ENCODE measurements around the gene BPIFA1. TPM values are rescaled to one million over a fixed set of nuclear protein-coding genes. Genes with fewer than 3 reads are reported as not detected.

The BPIFA1 gene
- total RNA-seq, 1 donor from 2014 or later: not detected

DNA sequence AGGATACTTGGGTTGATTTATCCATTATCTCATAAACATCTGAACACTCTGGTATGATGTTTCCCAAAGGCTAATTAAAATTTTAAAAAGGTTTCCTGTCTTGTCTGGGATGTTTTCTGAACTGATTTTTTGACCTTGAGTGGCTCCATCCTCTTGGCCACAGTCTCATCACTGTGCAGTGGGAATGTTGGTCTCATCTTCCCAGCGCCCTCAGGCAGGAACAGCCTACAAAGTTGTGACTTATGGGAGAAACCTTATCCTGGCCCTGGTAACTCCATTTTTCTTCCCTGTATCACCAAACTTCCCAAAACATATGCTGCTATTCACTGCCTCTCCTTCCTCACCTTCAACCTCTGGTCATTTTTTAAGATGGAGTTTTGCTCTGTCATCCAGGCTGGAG, 25.4 kb upstream of the BPIFA1 start:
- H3K36me3 ChIP-seq (ENCODE audit: control insufficient read depth in 3 of 3, insufficient read depth in 3 of 3, low read length in 3 of 3): no peaks in the 10 kb centered on the region
- peaks cover 14 to 28% (median 24%) of the 10 kb centered on the region in 3 donors for H3K27me3 ChIP-seq (ENCODE audit: control insufficient read depth in 3 of 3, insufficient read depth in 3 of 3, low read length in 3 of 3)
- H3K9ac ChIP-seq (ENCODE audit: low read depth in 1 of 3, low read length in 3 of 3): no peak overlapping the region
- no peak overlapping the region for H3K27ac ChIP-seq (ENCODE audit: low read depth, low read length)
- no peaks in the 10 kb centered on the region for H3K9me3 ChIP-seq (ENCODE audit: control insufficient read depth in 3 of 3, low read length in 3 of 3)
- H3K4me1 ChIP-seq (ENCODE audit: control insufficient read depth in 3 of 3, insufficient read depth in 3 of 3, low read length in 3 of 3): no peaks in the 10 kb centered on the region
- H3K4me3 ChIP-seq (ENCODE audit: low read length in 3 of 3): no peak overlapping the region

DNA sequence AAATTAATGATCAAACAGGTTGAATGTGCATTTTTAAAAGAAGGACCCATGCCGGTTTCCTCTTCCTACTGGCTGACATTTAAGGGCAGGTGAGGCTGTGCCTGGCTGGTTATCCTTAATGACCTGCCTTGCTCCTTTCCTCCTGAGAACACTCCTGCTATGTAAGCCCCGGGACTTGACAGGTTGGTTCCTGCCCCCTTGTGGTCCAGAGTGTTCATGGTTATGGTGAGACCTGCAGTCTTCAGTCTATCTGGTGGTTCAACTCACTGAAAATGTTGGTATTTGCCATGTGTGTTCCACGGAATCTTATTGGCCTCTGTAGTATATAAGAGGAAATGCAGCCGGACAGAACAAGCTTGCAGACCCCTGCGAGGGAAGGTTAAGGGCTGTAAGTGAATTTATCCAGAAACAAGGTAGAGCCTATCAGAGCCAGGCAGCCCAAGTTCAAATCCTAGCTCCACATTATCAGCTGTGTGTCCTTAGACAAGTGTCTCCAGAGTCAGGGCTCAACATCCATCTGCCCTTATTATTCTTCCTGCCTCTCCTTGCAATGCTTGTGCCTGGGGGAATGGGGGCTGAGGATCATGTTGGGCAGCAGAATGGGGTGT, 23.9 kb upstream of the BPIFA1 start:
- Histone ChIP-seq H3K4me1 (ENCODE audit: control insufficient read depth in 3 of 3, insufficient read depth in 3 of 3, low read length in 3 of 3) (no peaks in the 10 kb centered on the region), H3K27me3 (ENCODE audit: control insufficient read depth in 3 of 3, insufficient read depth in 3 of 3, low read length in 3 of 3) (peaks cover 14 to 29% (median 28%) of the 10 kb centered on the region in 3 donors), H3K9me3 (ENCODE audit: control insufficient read depth in 3 of 3, low read length in 3 of 3) (no peaks in the 10 kb centered on the region), H3K27ac (ENCODE audit: low read depth, low read length) (no peak overlapping the region), H3K36me3 (ENCODE audit: control insufficient read depth in 3 of 3, insufficient read depth in 3 of 3, low read length in 3 of 3) (no peaks in the 10 kb centered on the region), H3K4me3 (ENCODE audit: low read length in 3 of 3) (no peak overlapping the region), H3K9ac (ENCODE audit: low read depth in 1 of 3, low read length in 3 of 3) (no peak overlapping the region)

DNA sequence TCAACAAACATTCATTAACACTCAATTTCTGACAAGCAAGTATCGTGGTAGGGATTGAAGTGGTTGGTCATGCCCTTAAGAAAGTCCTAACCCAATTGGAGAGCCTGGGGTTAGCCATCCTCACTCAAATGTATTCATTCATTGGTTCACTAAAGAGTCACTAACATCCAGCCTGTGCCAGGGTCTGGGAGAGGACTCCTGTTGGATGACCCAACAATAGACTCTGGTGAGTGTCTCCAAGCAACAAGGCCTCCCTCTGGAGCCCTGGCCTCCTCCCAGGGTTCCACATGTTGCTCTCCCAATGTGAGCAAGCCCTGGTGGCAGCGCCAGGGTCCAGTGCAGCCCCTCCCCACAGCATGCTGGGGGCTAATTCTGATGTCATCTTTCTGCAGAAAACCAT, 18.7 kb upstream of the BPIFA1 start, which contains the start of gene BPIFA3:
BPIFA3 (plus strand) TSS at position 301 of the 400 bp plus-strand sequence. CDS start 185 bp downstream, outside the sequence.
- H3K4me1 ChIP-seq (ENCODE audit: control insufficient read depth in 3 of 3, insufficient read depth in 3 of 3, low read length in 3 of 3): no peaks in the 10 kb centered on the region
- no peak within 1 kb of the TSS for H3K9ac ChIP-seq (ENCODE audit: low read depth in 1 of 3, low read length in 3 of 3)
- no peak within 1 kb of the TSS for H3K27ac ChIP-seq (ENCODE audit: low read depth, low read length)
- H3K4me3 ChIP-seq (ENCODE audit: low read length in 3 of 3): no peak within 1 kb of the TSS
- H3K27me3 ChIP-seq (ENCODE audit: control insufficient read depth in 3 of 3, insufficient read depth in 3 of 3, low read length in 3 of 3): peaks cover 9 to 31% (median 30%) of the 10 kb centered on the region in 3 donors
- no peaks in the 10 kb centered on the region for H3K36me3 ChIP-seq (ENCODE audit: control insufficient read depth in 3 of 3, insufficient read depth in 3 of 3, low read length in 3 of 3)
- H3K9me3 ChIP-seq (ENCODE audit: control insufficient read depth in 3 of 3, low read length in 3 of 3): no peaks in the 10 kb centered on the region

DNA sequence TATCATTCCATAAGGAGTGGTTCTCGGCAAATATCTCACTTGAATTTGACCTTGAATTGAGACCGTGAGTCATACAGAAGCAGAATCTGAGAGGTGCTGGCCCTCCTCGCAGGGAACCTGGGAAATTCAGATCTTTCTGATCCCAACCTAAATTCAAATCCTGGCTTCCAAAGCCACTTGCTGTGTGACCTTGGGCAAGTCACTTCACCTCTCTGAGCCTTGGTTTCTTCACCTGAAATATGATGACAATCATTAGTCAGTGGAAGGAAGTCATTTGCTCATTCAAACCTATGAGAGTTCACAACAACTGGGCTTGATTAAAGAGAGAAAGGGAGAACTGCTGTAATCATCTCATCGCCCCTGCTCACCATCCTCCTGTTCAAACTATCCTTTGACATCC, 11.4 kb upstream of the BPIFA1 start:
- no peak overlapping the region for H3K9ac ChIP-seq (ENCODE audit: low read depth in 1 of 3, low read length in 3 of 3)
- H3K27me3 ChIP-seq (ENCODE audit: control insufficient read depth in 3 of 3, insufficient read depth in 3 of 3, low read length in 3 of 3): peaks cover 4 to 25% (median 7%) of the 10 kb centered on the region in 3 donors
- no peaks in the 10 kb centered on the region for H3K9me3 ChIP-seq (ENCODE audit: control insufficient read depth in 3 of 3, low read length in 3 of 3)
- H3K27ac ChIP-seq (ENCODE audit: low read depth, low read length): no peak overlapping the region
- no peak overlapping the region for H3K4me3 ChIP-seq (ENCODE audit: low read length in 3 of 3)
- H3K36me3 ChIP-seq (ENCODE audit: control insufficient read depth in 3 of 3, insufficient read depth in 3 of 3, low read length in 3 of 3): no peaks in the 10 kb centered on the region
- H3K4me1 ChIP-seq (ENCODE audit: control insufficient read depth in 3 of 3, insufficient read depth in 3 of 3, low read length in 3 of 3): no peaks in the 10 kb centered on the region

DNA sequence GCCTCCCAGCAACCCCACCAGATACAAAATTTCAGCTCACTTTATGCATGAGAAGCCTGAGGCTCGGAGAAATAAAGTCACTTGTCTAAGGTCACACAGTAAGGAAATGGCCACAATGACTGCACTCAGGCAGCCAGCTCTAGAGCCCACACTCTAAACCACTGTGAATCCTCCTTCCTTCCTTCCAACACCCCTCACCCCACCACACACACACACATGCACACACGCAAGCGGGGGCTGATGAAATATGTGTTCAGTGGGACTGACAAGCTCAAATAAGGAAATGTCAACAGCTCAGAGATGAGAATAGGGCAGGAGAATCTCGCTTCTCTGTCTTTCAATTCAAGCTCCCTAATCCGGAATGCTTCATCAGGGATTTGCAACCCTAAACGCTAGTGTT, 6.0 kb upstream of the BPIFA1 start:
- H3K27me3 ChIP-seq (ENCODE audit: control insufficient read depth in 3 of 3, insufficient read depth in 3 of 3, low read length in 3 of 3): peaks cover 13 to 42% (median 33%) of the 10 kb centered on the region in 3 donors
- no peak overlapping the region for H3K27ac ChIP-seq (ENCODE audit: low read depth, low read length)
- no peaks in the 10 kb centered on the region for H3K9me3 ChIP-seq (ENCODE audit: control insufficient read depth in 3 of 3, low read length in 3 of 3)
- H3K9ac ChIP-seq (ENCODE audit: low read depth in 1 of 3, low read length in 3 of 3): no peak overlapping the region
- H3K4me1 ChIP-seq (ENCODE audit: control insufficient read depth in 3 of 3, insufficient read depth in 3 of 3, low read length in 3 of 3): no peaks in the 10 kb centered on the region
- H3K4me3 ChIP-seq (ENCODE audit: low read length in 3 of 3): no peak overlapping the region
- H3K36me3 ChIP-seq (ENCODE audit: control insufficient read depth in 3 of 3, insufficient read depth in 3 of 3, low read length in 3 of 3): no peaks in the 10 kb centered on the region

DNA sequence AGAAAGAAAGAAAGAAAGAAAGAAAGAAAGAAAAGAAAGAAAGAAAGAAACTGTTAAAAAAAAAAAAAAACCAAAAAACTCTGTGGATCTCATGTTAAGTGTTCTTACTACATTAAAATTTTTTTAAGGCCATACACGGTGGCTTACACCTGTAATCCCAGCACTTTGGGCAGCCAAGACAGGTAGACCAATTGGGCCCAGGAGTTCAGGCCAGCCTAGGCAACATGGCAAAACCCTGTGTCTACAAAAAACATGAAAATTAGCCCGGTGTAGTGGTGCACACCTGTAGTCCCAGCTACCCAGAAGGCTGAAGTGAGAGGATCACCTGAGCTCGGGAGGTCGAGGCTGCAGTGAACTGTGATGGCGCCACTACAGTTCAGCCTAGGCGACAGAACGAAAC, 4.6 kb upstream of the BPIFA1 start:
- H3K27ac ChIP-seq (ENCODE audit: low read depth, low read length): no peak overlapping the region
- no peaks in the 10 kb centered on the region for H3K9me3 ChIP-seq (ENCODE audit: control insufficient read depth in 3 of 3, low read length in 3 of 3)
- peaks cover 19 to 33% (median 31%) of the 10 kb centered on the region in 3 donors for H3K27me3 ChIP-seq (ENCODE audit: control insufficient read depth in 3 of 3, insufficient read depth in 3 of 3, low read length in 3 of 3)
- no peaks in the 10 kb centered on the region for H3K36me3 ChIP-seq (ENCODE audit: control insufficient read depth in 3 of 3, insufficient read depth in 3 of 3, low read length in 3 of 3)
- H3K9ac ChIP-seq (ENCODE audit: low read depth in 1 of 3, low read length in 3 of 3): no peak overlapping the region
- no peaks in the 10 kb centered on the region for H3K4me1 ChIP-seq (ENCODE audit: control insufficient read depth in 3 of 3, insufficient read depth in 3 of 3, low read length in 3 of 3)
- no peak overlapping the region for H3K4me3 ChIP-seq (ENCODE audit: low read length in 3 of 3)

DNA sequence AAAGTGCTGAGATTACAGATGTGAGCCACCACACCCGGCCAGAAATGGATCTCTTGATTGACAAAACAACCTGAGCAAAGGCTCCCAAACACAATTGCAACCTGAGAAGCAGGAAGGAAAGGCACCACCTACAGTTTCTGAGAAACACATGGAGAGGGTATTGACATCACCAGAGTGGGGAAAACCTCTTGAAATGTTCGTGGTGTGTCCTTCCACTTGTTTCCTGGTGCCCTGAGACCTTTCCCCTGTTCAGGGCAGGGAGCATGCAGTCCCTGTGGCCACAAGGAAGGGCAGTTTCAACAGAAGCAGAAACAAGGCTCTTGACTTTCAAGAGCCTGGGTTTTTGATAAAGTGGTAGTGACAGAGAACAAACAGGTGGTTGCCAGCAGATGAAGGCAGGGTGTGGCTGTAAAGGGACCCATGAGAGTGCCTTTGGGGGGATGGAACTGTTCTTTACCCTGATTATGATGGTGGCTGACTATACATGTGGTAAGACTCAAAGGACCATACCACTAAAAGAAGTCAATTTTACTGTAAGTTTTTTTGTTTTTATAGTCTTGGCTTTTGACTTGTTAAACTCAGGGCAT, 3.2 kb upstream of the BPIFA1 start:
- Histone ChIP-seq H3K9ac (ENCODE audit: low read depth in 1 of 3, low read length in 3 of 3) (no peak overlapping the region), H3K9me3 (ENCODE audit: control insufficient read depth in 3 of 3, low read length in 3 of 3) (no peaks in the 10 kb centered on the region), H3K27me3 (ENCODE audit: control insufficient read depth in 3 of 3, insufficient read depth in 3 of 3, low read length in 3 of 3) (peaks cover 18 to 36% (median 25%) of the 10 kb centered on the region in 3 donors), H3K4me3 (ENCODE audit: low read length in 3 of 3) (no peak overlapping the region), H3K27ac (ENCODE audit: low read depth, low read length) (no peak overlapping the region), H3K4me1 (ENCODE audit: control insufficient read depth in 3 of 3, insufficient read depth in 3 of 3, low read length in 3 of 3) (no peaks in the 10 kb centered on the region), H3K36me3 (ENCODE audit: control insufficient read depth in 3 of 3, insufficient read depth in 3 of 3, low read length in 3 of 3) (no peaks in the 10 kb centered on the region)

DNA sequence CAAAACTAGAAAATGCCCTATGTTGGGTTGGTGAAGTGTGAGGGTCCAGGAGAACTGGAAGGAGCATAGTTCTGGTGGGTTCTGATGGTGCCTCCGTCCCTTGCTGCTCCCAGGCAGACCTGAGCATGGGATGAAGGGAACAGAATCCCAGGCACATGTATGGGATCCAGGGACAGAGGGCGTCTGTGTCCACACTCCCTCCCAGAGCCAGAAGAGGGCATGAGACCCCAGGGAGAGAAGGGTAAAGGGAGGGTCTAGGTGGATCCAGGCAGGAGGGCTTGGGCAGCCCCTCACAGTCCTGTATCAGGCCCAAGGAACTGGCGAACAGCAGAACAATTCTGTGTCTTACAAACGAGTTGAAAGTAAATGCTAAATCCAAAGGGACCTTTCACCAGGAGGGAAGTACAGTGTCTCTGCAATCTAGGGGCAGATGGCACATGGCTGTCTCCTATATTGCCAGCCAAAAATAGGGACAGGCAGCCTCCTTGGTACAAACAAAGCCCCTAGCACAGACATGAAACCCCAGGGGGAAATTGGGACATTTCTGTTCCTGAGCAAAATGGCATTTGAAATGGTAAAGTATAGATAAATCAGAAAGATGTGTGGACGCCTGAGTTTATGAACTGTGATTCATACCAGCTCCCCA, 2.5 kb upstream of the BPIFA1 start:
- no peaks in the 10 kb centered on the region for H3K36me3 ChIP-seq (ENCODE audit: control insufficient read depth in 3 of 3, insufficient read depth in 3 of 3, low read length in 3 of 3)
- no peaks in the 10 kb centered on the region for H3K4me1 ChIP-seq (ENCODE audit: control insufficient read depth in 3 of 3, insufficient read depth in 3 of 3, low read length in 3 of 3)
- H3K4me3 ChIP-seq (ENCODE audit: low read length in 3 of 3): no peak overlapping the region
- no peak overlapping the region for H3K9ac ChIP-seq (ENCODE audit: low read depth in 1 of 3, low read length in 3 of 3)
- H3K27me3 ChIP-seq (ENCODE audit: control insufficient read depth in 3 of 3, insufficient read depth in 3 of 3, low read length in 3 of 3): peaks cover 18 to 37% (median 22%) of the 10 kb centered on the region in 3 donors
- no peaks in the 10 kb centered on the region for H3K9me3 ChIP-seq (ENCODE audit: control insufficient read depth in 3 of 3, low read length in 3 of 3)
- H3K27ac ChIP-seq (ENCODE audit: low read depth, low read length): no peak overlapping the region

DNA sequence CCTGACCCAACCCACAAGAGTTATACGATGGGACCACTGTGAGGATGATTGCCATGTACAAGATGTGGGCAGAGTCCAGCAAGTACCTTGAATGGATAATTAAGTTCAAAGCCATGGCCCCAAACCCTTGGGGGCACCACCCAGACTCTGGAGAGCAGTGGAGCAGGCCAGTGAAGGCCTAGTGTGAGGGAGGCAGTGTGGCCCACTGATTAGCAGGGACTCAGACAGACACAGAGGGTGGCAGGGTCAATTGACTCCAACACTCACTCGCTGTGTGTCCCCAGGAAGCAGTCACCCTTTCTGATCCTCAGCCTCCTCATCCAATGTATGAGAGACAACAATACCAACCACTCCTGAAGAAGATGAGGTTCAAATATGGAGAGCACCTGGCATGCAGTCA, 1.7 kb upstream of the BPIFA1 start:
- H3K9me3 ChIP-seq (ENCODE audit: control insufficient read depth in 3 of 3, low read length in 3 of 3): no peaks in the 10 kb centered on the region
- no peak overlapping the region for H3K9ac ChIP-seq (ENCODE audit: low read depth in 1 of 3, low read length in 3 of 3)
- H3K36me3 ChIP-seq (ENCODE audit: control insufficient read depth in 3 of 3, insufficient read depth in 3 of 3, low read length in 3 of 3): no peaks in the 10 kb centered on the region
- H3K4me3 ChIP-seq (ENCODE audit: low read length in 3 of 3): no peak overlapping the region
- H3K27me3 ChIP-seq (ENCODE audit: control insufficient read depth in 3 of 3, insufficient read depth in 3 of 3, low read length in 3 of 3): peaks cover 17 to 40% (median 18%) of the 10 kb centered on the region in 3 donors
- no peak overlapping the region for H3K27ac ChIP-seq (ENCODE audit: low read depth, low read length)
- no peaks in the 10 kb centered on the region for H3K4me1 ChIP-seq (ENCODE audit: control insufficient read depth in 3 of 3, insufficient read depth in 3 of 3, low read length in 3 of 3)

DNA sequence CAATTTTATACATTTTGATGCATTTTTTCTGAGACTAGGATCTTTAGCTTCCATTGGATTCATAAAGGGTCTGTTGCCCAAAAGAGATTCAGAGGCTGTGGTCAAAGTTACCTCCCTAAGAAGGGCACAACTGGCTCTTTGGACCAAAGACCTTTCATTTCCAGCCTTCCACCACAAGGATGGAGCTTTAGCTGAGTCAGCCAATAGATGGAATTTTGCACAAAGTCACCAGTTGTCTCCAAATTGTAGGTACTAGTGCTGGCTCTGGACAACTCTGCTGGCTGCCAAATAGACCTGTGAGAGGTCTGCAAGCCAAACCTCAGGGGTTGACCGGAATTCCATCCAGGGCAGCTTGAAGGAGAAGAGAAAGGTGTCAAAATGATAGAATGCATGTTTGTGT, 555 bp downstream of the BPIFA1 start:
- Histone ChIP-seq H3K27ac (ENCODE audit: low read depth, low read length) (no peak overlapping the region), H3K9me3 (ENCODE audit: control insufficient read depth in 3 of 3, low read length in 3 of 3) (no peaks in the 10 kb centered on the region), H3K36me3 (ENCODE audit: control insufficient read depth in 3 of 3, insufficient read depth in 3 of 3, low read length in 3 of 3) (no peaks in the 10 kb centered on the region), H3K4me3 (ENCODE audit: low read length in 3 of 3) (no peak overlapping the region), H3K9ac (ENCODE audit: low read depth in 1 of 3, low read length in 3 of 3) (no peak overlapping the region), H3K27me3 (ENCODE audit: control insufficient read depth in 3 of 3, insufficient read depth in 3 of 3, low read length in 3 of 3) (peaks cover 11 to 37% (median 19%) of the 10 kb centered on the region in 3 donors), H3K4me1 (ENCODE audit: control insufficient read depth in 3 of 3, insufficient read depth in 3 of 3, low read length in 3 of 3) (no peaks in the 10 kb centered on the region)

Data from skeletal muscle tissue (tissue), 4 donors.